GM11168 (cell line): ENCODE results near the gene FLT4.

Source experiments
- in situ Hi-C: fragments of 300-500 bp; cut with MboI; formaldehyde crosslinking; loops from one replicate; pipeline ENCODE4 v1.12.0; 2022; ENCODE audit warnings: low sequenced_read_pairs; ENCODE audit not compliant: unreplicated experiment

The FLT4 gene

GRCh38 chr5:180628211-180628610 lies 21.2 kb downstream of the FLT4 start:
- in situ Hi-C loops, result no loop called here

GRCh38 chr5:180627386-180628120 lies 21.8 kb downstream of the FLT4 start:
- in situ Hi-C loops, result no loop called here

- in situ Hi-C loops, result no loop called here
These were observed 22.6 kb downstream of the FLT4 start for GRCh38 chr5:180626661-180627385.

GRCh38 chr5:180625791-180626660 lies 23.4 kb downstream of the FLT4 start:
- in situ Hi-C loops, result no loop called here

- in situ Hi-C loops, result no loop called here
These were observed 24.1 kb downstream of the FLT4 start for GRCh38 chr5:180625125-180625790.

GRCh38 chr5:180624587-180624986 lies 24.8 kb downstream of the FLT4 start:
- in situ Hi-C loops, result no loop called here

- in situ Hi-C loops, result no loop called here
These were observed 25.6 kb downstream of the FLT4 start for GRCh38 chr5:180623844-180624243.

- in situ Hi-C loops, result no loop called here
These were observed 26.0 kb downstream of the FLT4 start for GRCh38 chr5:180623411-180623834.

- in situ Hi-C loops, result no loop called here
These were observed 26.5 kb downstream of the FLT4 start for GRCh38 chr5:180622910-180623309.

GRCh38 chr5:180621311-180621710 lies 28.1 kb downstream of the FLT4 start:
- in situ Hi-C loops, result no loop called here

- in situ Hi-C loops, result no loop called here
These were observed 29.4 kb downstream of the FLT4 start for GRCh38 chr5:180620014-180620413.

- in situ Hi-C loops, result no loop called here
These were observed 29.9 kb downstream of the FLT4 start for GRCh38 chr5:180619563-180619915.

- in situ Hi-C loops, result no loop called here
These were observed 30.4 kb downstream of the FLT4 start for GRCh38 chr5:180618829-180619562.

- in situ Hi-C loops, result no loop called here
These were observed 30.9 kb downstream of the FLT4 start for GRCh38 chr5:180618487-180618828.

GRCh38 chr5:180613814-180614188 lies 35.6 kb downstream of the FLT4 start:
- in situ Hi-C loops, result no loop called here

GRCh38 chr5:180613188-180613813 lies 36.1 kb downstream of the FLT4 start:
- in situ Hi-C loops, result no loop called here

GRCh38 chr5:180612683-180613082 lies 36.7 kb downstream of the FLT4 start:
- in situ Hi-C loops, result no loop called here

- in situ Hi-C loops, result no loop called here
These were observed 38.1 kb downstream of the FLT4 start for GRCh38 chr5:180611140-180611850.
